ENCODE results near the gene BBIP1.

Gene BBIP1

DNA sequence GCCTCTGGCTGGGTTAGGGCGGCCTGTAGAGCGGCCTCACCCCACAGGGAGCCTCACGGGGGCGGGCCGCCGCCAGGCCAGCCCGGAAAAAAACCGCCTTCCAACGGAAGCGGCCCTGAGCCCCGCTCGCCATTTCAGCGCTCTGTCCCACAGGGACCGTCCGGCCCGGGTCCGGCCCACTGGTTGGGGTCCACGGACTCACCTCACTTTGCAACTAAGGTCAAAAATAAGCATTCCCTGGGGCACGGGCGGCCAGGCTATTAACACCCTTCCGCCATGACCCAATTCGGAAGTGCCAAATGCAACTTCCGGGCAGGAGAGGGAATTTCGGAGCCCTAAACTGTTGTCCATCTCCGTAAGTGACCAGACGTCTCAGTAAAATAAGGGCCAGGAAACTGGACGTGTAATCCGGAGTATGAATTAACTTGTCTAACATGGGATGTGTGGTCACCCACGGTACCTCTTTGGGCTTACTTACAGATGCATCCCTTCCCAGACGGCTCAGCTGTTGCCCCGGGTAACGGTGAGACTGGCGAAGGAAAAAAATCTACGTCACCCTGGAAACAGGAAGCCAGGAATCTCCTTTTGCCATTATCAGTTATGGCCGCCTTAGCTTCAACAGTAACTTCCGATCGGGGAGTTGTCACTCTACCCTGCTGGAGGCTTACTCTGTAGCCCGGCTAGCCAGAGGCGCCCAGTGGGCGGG lies at the start of gene BBIP1:
Gene BBIP1 (minus strand): TSS at position 538 of the 706 bp plus-strand sequence. CDS start 1,023 bp downstream, outside the sequence.
- DNase-seq (ENCODE audit: low read depth), result no peak

DNA sequence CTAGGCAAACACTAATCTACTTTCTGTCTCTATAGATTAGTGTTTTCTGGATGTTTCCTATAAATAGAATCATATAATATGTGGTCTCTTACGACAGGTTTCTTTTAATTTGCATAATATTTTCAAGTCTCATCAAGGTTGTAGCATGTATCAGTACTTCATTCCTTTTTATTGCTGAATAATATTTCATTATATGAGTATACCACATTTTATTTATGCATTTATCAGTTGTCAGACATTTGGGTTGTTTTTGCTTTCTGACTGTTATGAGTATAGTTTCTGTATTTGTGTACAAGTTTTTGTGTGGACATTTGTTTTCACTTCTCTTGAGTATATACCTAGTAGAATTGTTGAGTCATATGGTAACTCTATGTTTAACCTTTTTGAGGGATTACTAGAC lies 48.7 kb upstream of the BBIP1 start:
- no peak for DNase-seq (ENCODE audit: low read depth)

DNA sequence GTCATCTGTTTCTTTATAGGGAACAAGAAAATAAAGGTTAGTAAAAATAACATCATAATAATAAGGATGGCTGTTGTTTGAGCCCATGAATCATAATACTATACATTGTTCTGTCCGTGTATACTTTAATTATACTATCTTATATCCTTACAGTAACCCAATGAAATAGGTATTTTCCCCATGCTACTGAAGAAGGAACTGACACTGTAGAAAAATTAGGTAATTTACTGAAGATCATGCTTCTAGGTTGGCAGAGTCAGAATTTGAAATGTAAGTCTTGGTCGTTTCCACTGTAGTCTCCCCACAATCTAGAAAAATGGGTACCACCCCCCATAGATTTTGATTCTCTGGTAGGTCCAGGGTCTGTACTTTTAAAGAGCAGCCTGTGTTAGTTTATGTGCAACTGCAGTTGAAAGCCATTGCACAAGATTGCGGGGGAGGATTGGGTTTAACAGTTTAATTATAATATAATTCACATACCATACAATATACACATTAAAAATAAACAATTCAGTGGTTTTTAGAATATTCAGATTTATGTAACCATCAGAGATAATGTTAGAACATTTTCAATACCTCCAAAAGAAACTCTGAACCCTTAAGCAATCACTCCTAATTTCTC lies 48.1 kb upstream of the BBIP1 start:
- DNase-seq (ENCODE audit: low read depth), result no peak

GRCh38 chr10:110966146-110966545 lies 47.2 kb upstream of the BBIP1 start:
- DNase-seq (ENCODE audit: low read depth), result no peak

DNA sequence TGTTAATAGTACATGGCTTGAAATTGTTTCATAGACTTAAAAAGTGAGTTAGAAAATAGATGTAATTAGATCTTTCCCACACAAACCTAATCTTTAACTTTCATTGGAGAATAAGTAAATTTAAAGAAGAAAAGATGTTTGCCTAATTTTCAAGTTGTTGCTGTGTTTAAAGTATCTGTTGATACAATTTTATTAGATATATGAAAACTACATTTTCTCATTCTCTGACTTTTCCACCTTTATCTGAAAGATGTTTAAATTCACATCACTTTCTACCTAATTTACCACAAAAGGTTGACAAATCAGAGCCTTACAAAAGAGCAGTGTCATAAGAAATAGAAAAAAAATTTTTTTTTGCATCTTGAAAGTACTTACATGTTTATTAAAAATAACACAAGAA lies 46.2 kb upstream of the BBIP1 start:
- DNase-seq (ENCODE audit: low read depth), result no peak

GRCh38 chr10:110964681-110965080 lies 45.7 kb upstream of the BBIP1 start:
- no peak for DNase-seq (ENCODE audit: low read depth)

- DNase-seq (ENCODE audit: low read depth), result no peak
Observed at GRCh38 chr10:110963162-110963561, 44.2 kb upstream of the BBIP1 start.

GRCh38 chr10:110962443-110962842 lies 43.5 kb upstream of the BBIP1 start:
- DNase-seq (ENCODE audit: low read depth), result no peak

DNA sequence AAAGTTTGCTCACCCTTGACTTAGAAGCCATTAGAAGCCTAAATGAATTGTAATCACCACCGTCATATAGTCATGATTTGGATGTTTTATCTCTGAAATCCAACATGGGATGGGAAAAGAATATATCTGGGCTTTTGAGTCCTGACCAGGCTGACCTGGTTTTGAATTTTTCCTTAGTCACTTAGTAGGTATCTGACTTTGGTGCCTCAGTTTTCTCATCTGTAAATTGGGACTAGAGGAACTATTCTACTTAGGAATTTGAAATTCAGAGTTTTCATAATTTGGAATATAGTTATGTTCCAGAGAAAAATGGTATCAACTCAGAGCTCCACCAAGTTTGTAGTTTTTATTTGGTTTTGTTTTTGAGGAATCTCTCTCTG lies 41.3 kb upstream of the BBIP1 start:
- DNase-seq (ENCODE audit: low read depth), result no peak

DNA sequence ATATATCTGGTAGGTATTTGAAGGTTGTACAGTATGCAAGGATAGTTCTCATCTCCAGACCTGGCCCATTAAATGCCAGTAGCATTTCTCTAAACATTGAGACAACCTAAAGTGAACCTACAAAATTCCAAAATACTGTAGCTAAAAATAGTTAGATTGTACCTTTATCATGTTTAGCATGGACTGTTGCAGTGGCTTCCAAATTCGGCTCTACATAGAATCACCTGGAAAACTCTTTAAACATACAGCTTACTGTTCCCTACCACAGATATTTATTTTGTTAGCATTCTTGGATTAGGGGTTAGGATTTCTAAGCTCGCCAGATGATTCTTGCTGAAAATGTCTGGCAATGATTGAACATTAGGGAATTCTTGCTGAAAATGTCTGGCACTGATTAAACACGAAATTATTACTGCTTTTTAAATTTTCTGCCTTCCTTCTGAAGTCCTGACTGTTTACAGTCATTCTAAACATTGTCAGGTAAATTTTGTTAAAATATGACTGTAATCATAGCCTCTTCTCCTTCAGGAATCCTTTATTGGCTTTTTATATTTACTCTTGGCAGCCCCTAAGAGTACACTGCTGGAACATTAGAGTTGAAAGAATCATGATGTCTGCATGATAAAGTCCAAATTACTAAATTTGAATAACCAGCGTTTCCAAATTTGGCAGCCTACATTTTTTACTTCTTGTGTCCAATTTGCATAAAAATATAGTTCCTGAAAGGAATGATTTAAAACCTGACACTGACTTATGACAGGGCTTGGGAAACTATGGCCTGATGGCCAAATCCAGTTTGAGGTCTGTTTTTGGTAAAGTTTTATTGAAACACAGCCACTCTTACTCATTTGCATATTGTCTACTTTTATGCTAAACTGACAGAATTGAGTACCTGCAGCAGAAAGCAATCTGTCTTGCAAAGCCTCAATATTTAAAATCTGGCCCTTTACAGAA lies 40.7 kb upstream of the BBIP1 start:
- no peak for DNase-seq (ENCODE audit: low read depth)

- DNase-seq (ENCODE audit: low read depth), result no peak
Observed at GRCh38 chr10:110957606-110958005, 38.6 kb upstream of the BBIP1 start.

DNA sequence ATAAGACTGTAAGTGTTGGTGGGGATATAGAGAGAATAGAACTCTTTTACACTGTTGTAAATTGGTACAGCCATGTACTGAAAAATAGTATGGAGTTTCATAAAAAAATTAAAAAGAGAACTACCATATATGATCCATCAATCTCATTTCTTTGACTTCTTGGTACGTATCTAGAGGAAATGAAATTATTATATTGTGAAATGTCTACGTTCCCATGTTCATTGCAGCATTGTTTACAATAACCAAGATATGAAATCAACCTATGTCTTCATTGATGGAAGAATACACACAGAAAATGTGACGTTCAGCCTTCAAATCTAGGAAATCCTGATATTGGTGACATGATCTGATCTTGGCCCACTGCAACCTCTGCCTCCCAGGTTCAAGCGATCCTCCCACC lies 32.4 kb upstream of the BBIP1 start:
- no peak for DNase-seq (ENCODE audit: low read depth)

DNA sequence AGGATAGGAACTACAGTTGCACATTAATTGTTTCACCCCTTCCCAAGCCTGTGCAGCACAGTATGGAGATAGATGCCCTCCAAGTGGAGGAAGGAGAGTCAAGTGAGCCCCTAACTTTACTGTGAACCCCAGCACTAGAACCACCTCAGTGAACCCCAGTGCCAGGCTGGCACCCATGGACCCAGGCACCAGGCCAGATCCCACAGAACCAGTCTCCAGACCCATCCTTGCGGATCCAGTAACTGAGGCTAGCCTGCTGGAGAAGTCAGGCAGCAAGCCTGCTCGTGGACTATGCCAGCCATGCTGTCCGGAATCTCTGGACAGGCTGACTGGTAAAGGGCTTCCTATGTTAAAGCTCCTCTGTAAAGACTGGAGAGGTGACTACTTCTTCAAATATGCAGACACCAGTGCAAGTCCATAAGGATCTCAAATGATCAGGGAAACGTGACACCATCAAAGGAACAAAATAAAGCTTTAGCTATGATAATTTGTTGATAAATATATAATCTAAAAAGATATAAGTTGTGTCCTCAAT lies 28.1 kb upstream of the BBIP1 start:
- DNase-seq (ENCODE audit: low read depth), result no peak

GRCh38 chr10:110946496-110946895 lies 27.5 kb upstream of the BBIP1 start:
- DNase-seq (ENCODE audit: low read depth), result no peak

- DNase-seq (ENCODE audit: low read depth), result no peak
Observed at GRCh38 chr10:110944792-110945396, 25.9 kb upstream of the BBIP1 start.

DNA sequence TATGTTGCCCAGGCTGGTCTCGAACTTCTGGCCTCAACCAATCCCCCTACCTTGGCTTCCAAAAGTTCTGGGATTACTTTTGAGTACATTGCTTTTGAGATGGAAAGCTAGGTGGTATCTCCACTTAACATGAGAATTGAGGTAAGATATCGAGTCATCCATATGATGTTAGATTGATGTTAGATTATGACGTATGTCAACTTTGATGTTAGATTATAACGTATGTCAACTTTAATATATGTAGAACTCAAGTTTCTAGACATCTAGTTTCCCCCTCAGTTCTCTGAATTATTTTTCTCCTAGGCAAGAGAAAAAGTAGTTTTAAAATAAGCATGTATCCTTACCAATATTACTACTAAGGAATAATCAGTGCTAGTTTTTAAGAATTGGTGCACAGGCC lies 20.4 kb upstream of the BBIP1 start:
- no peak for DNase-seq (ENCODE audit: low read depth)

GRCh38 chr10:110936757-110937156 lies 17.8 kb upstream of the BBIP1 start:
- DNase-seq (ENCODE audit: low read depth), result no peak

- no peak for DNase-seq (ENCODE audit: low read depth)
Observed at GRCh38 chr10:110932505-110933180, 13.7 kb upstream of the BBIP1 start.

GRCh38 chr10:110931769-110932381 lies 12.9 kb upstream of the BBIP1 start:
- no peak for DNase-seq (ENCODE audit: low read depth)

- no peak for DNase-seq (ENCODE audit: low read depth)
Observed at GRCh38 chr10:110927461-110927860, 8.5 kb upstream of the BBIP1 start.

DNA sequence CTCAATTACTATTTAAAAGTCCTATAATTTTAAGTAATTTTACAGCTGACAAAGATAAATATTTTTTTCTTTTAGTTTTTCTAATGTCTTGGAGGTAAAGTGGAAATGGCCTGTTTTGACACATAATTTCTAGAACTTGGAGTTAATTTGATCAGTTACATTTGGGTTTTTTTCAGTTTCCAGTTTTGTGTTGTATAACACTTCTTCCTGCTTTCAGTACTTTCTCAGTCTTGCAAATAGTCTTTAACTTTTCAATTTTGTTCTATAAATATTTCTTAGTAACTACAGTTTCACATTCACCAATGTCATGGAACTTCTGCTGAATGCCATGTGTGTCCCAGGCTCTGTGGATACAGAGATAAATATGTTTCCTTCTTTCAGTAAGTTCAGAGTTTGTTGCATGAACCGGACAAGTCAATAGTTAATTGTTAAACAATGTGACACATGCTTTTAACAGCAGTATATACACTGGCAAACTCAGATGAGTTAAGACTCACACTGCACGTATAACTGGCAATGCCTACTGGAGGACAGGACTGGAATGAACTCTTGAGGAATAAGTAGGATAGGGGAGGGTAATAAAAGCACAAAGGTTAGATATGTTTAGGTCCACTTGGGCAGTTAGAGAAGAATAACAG lies 5.0 kb upstream of the BBIP1 start:
- no peak for DNase-seq (ENCODE audit: low read depth)
